Endothelial cell of umbilical vein (primary cell): ENCODE measurements around the gene RGS7.

Source experiments
- EZH2 ChIP-seq: IDR thresholded peaks from 2 replicates; pipeline ENCODE4 v1.6.1; 2012; ENCODE audit warnings: borderline replicate concordance, low read depth, mild to moderate bottlenecking, moderate library complexity, low read length, inconsistent platforms; ENCODE audit not compliant: severe bottlenecking
- FOS ChIP-seq: IDR thresholded peaks from 2 replicates; pipeline ENCODE4 v1.6.1; 2011; ENCODE audit warnings: mild to moderate bottlenecking, low read length, moderate library complexity, borderline replicate concordance; ENCODE audit not compliant: insufficient read depth
- JUN ChIP-seq: IDR thresholded peaks from 2 replicates; pipeline ENCODE4 v1.6.1; 2011; ENCODE audit warnings: borderline replicate concordance, low read depth; ENCODE audit not compliant: insufficient read length, insufficient read depth
- MYC ChIP-seq: IDR thresholded peaks from one replicate; pipeline ENCODE4 v1.6.1; 2011; ENCODE audit warnings: mild to moderate bottlenecking, low read depth, low read length
- POLR2A ChIP-seq: IDR thresholded peaks from 2 replicates; pipeline ENCODE4 v1.6.1; 2012; ENCODE audit warnings: low read depth, mild to moderate bottlenecking, control low read depth, low read length
- POLR2AphosphoS5 ChIP-seq: IDR thresholded peaks from 2 replicates; pipeline ENCODE4 v1.6.1; 2012; ENCODE audit warnings: low read depth, mild to moderate bottlenecking, control low read depth, low read length, moderate library complexity; ENCODE audit not compliant: insufficient read depth
- TF ChIP-seq, protein P1 (sequence below), 2 donors: IDR thresholded peaks; 1 replicate in 1 of 2; 2 replicates in 1 of 2; pipeline ENCODE4 v1.5.1; 2011; ENCODE audit warnings: low read length in 2 of 2, mild to moderate bottlenecking in 2 of 2, moderate library complexity in 2 of 2, control low read depth in 1 of 2, inconsistent platforms in 1 of 2, low read depth in 1 of 2; ENCODE audit not compliant: insufficient read depth in 1 of 2; ENCODE audit errors: extremely low read depth in 1 of 2
- TF ChIP-seq, protein P2 (sequence below): IDR thresholded peaks from 2 replicates; pipeline ENCODE4 v1.6.1; 2011; ENCODE audit not compliant: insufficient read depth, insufficient read length

DNA sequence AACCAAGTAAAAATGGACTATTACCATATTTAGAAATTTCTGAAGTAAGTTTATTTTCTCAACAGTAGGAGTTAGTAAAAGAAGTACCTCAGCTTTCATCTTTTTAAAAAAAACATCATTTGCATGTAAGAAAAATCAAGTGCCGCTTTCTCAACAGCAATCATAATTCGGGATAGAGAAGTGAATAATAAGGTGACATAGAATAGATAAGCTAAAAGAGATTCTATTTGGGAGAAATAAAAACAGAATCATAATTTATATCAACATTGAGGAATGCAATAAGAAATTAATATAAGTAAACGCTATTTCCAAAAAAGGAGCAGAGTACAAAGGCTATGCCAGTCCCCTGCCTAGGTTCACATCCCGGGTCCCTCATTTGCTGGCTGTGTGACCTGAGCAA is 414.1 kb downstream of the RGS7 start:
- TF ChIP-seq, protein P1, sequence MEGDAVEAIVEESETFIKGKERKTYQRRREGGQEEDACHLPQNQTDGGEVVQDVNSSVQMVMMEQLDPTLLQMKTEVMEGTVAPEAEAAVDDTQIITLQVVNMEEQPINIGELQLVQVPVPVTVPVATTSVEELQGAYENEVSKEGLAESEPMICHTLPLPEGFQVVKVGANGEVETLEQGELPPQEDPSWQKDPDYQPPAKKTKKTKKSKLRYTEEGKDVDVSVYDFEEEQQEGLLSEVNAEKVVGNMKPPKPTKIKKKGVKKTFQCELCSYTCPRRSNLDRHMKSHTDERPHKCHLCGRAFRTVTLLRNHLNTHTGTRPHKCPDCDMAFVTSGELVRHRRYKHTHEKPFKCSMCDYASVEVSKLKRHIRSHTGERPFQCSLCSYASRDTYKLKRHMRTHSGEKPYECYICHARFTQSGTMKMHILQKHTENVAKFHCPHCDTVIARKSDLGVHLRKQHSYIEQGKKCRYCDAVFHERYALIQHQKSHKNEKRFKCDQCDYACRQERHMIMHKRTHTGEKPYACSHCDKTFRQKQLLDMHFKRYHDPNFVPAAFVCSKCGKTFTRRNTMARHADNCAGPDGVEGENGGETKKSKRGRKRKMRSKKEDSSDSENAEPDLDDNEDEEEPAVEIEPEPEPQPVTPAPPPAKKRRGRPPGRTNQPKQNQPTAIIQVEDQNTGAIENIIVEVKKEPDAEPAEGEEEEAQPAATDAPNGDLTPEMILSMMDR (IDR thresholded peaks at IDR 0.05; ENCODE audit: extremely low read depth in 1 of 2, insufficient read depth in 1 of 2, low read depth in 1 of 2, low read length in 2 of 2), result no peak
- TF ChIP-seq POLR2AphosphoS5, result no peak
- TF ChIP-seq POLR2A, result no peak
- TF ChIP-seq EZH2, result no peak
- TF ChIP-seq FOS, result no peak
- TF ChIP-seq MYC, result no peak
- TF ChIP-seq, protein P2, sequence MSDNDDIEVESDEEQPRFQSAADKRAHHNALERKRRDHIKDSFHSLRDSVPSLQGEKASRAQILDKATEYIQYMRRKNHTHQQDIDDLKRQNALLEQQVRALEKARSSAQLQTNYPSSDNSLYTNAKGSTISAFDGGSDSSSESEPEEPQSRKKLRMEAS, result no peak
- no peak for TF ChIP-seq JUN
